ENCODE data around the gene BMP6. TPM values are rescaled to one million over a fixed set of nuclear protein-coding genes. Genes with fewer than 3 reads are reported as not detected.
A peak's percentile ranks its signal among the peaks of the same experiment; 100 is the strongest.

The BMP6 gene
- total RNA-seq, 1 donor: 0.72 TPM

- Histone ChIP-seq H3K27me3 (ENCODE audit: insufficient read depth, low read length) (no peaks in the 10 kb centered on the region), H2AFZ (ENCODE audit: low read length) (no peak overlapping the region), H3K4me2 (ENCODE audit: insufficient read depth, low read length) (no peak overlapping the region), H3K9me3 (ENCODE audit: low read depth, low read length) (no peaks in the 10 kb centered on the region), H3K36me3 (ENCODE audit: insufficient read depth, low read length) (peaks cover 67% of the 10 kb centered on the region), H3K27ac (ENCODE audit: low read depth, low read length) (no peak overlapping the region), H3K4me1 (ENCODE audit: insufficient read depth, low read length) (no peaks in the 10 kb centered on the region), H3K4me3 (ENCODE audit: insufficient read depth, low read length) (no peak overlapping the region), H4K20me1 (ENCODE audit: insufficient read depth, low read length) (peaks cover 59% of the 10 kb centered on the region), H3K79me2 (ENCODE audit: insufficient read depth, low read length) (peaks cover 73% of the 10 kb centered on the region)
- DNase-seq (ENCODE audit: insufficient read length, low spot score, missing footprints): no peak
- no peak for TF ChIP-seq CTCF (IDR thresholded peaks at IDR 0.05; ENCODE audit: extremely low read depth, low read depth, low read length)
Observed at GRCh38 chr6:7902867-7903266, 177.0 kb downstream of the BMP6 start.

GRCh38 chr6:7903673-7904072, 177.8 kb downstream of the BMP6 start:
- Histone ChIP-seq H4K20me1 (ENCODE audit: insufficient read depth, low read length) (peaks cover 66% of the 10 kb centered on the region), H3K36me3 (ENCODE audit: insufficient read depth, low read length) (peaks cover 59% of the 10 kb centered on the region), H3K4me1 (ENCODE audit: insufficient read depth, low read length) (peaks cover 4% of the 10 kb centered on the region), H3K79me2 (ENCODE audit: insufficient read depth, low read length) (peaks cover 81% of the 10 kb centered on the region), H3K27ac (ENCODE audit: low read depth, low read length) (no peak overlapping the region), H2AFZ (ENCODE audit: low read length) (no peak overlapping the region), H3K4me2 (ENCODE audit: insufficient read depth, low read length) (no peak overlapping the region), H3K4me3 (ENCODE audit: insufficient read depth, low read length) (no peak overlapping the region), H3K27me3 (ENCODE audit: insufficient read depth, low read length) (no peaks in the 10 kb centered on the region), H3K9me3 (ENCODE audit: low read depth, low read length) (no peaks in the 10 kb centered on the region)
- DNase-seq (ENCODE audit: insufficient read length, low spot score, missing footprints): no peak
- TF ChIP-seq CTCF (IDR thresholded peaks at IDR 0.05; ENCODE audit: extremely low read depth, low read depth, low read length): no peak

GRCh38 chr6:7904654-7905319, 178.9 kb downstream of the BMP6 start:
- Histone ChIP-seq H4K20me1 (ENCODE audit: insufficient read depth, low read length) (peaks cover 76% of the 10 kb centered on the region), H3K27ac (ENCODE audit: low read depth, low read length) (peak overlapping the region; percentile 29), H3K79me2 (ENCODE audit: insufficient read depth, low read length) (peaks cover 92% of the 10 kb centered on the region), H3K36me3 (ENCODE audit: insufficient read depth, low read length) (peaks cover 52% of the 10 kb centered on the region), H3K4me2 (ENCODE audit: insufficient read depth, low read length) (no peak overlapping the region), H3K4me1 (ENCODE audit: insufficient read depth, low read length) (peaks cover 10% of the 10 kb centered on the region), H2AFZ (ENCODE audit: low read length) (no peak overlapping the region), H3K9me3 (ENCODE audit: low read depth, low read length) (no peaks in the 10 kb centered on the region), H3K4me3 (ENCODE audit: insufficient read depth, low read length) (no peak overlapping the region), H3K27me3 (ENCODE audit: insufficient read depth, low read length) (no peaks in the 10 kb centered on the region)
- TF ChIP-seq CTCF (IDR thresholded peaks at IDR 0.05; ENCODE audit: extremely low read depth, low read depth, low read length): no peak
- no peak for DNase-seq (ENCODE audit: insufficient read length, low spot score, missing footprints)

GRCh38 chr6:7905416-7905815, 179.5 kb downstream of the BMP6 start:
- H3K4me3 ChIP-seq (ENCODE audit: insufficient read depth, low read length): no peak overlapping the region
- peaks cover 92% of the 10 kb centered on the region for H3K79me2 ChIP-seq (ENCODE audit: insufficient read depth, low read length)

More at GRCh38 chr6:7905416-7905815, 179.5 kb downstream of the BMP6 start:
- peaks cover 46% of the 10 kb centered on the region for H3K36me3 ChIP-seq (ENCODE audit: insufficient read depth, low read length)
- H3K27ac ChIP-seq (ENCODE audit: low read depth, low read length): no peak overlapping the region
- TF ChIP-seq CTCF (IDR thresholded peaks at IDR 0.05; ENCODE audit: extremely low read depth, low read depth, low read length): no peak
- H2AFZ ChIP-seq (ENCODE audit: low read length): no peak overlapping the region
- H3K4me2 ChIP-seq (ENCODE audit: insufficient read depth, low read length): no peak overlapping the region
- peaks cover 10% of the 10 kb centered on the region for H3K4me1 ChIP-seq (ENCODE audit: insufficient read depth, low read length)
- peak; percentile 81 for DNase-seq (ENCODE audit: insufficient read length, low spot score, missing footprints)
- H3K27me3 ChIP-seq (ENCODE audit: insufficient read depth, low read length): no peaks in the 10 kb centered on the region
- peaks cover 72% of the 10 kb centered on the region for H4K20me1 ChIP-seq (ENCODE audit: insufficient read depth, low read length)
- no peaks in the 10 kb centered on the region for H3K9me3 ChIP-seq (ENCODE audit: low read depth, low read length)

Measured in osteoblast (primary cell).